ENCODE results near the gene PPP2R2B.

Gene PPP2R2B

DNA sequence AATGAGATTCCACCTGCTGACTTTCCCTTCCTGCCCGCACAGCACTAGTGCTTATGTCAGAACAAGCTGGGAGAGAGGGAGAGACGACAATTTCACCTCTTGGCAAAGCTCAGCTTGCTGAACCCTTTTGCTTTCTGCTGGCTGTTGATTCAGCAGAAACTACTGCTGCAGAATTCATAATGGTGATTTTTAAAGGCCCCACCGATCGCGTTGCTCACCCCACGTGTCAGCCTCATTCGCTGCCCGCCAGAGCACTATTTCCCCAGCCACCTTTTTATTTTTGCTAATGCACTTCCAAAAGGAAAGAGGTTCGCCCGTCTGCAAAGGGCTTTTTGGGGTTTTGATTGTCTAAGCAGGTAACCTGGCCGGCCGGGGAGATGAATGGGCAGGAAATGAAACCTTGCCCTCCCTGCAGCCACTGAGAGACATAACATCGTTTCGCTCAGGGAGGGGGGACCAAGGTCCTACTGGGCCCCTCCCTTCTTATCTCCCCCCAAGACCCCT is 1.3 kb downstream of the PPP2R2B start:
- TF ChIP-seq, protein P1, sequence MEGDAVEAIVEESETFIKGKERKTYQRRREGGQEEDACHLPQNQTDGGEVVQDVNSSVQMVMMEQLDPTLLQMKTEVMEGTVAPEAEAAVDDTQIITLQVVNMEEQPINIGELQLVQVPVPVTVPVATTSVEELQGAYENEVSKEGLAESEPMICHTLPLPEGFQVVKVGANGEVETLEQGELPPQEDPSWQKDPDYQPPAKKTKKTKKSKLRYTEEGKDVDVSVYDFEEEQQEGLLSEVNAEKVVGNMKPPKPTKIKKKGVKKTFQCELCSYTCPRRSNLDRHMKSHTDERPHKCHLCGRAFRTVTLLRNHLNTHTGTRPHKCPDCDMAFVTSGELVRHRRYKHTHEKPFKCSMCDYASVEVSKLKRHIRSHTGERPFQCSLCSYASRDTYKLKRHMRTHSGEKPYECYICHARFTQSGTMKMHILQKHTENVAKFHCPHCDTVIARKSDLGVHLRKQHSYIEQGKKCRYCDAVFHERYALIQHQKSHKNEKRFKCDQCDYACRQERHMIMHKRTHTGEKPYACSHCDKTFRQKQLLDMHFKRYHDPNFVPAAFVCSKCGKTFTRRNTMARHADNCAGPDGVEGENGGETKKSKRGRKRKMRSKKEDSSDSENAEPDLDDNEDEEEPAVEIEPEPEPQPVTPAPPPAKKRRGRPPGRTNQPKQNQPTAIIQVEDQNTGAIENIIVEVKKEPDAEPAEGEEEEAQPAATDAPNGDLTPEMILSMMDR (IDR thresholded peaks at IDR 0.05; ENCODE audit: borderline replicate concordance, insufficient read depth, low read depth, low read length): no peak
- no peak overlapping the region for H3K4me3 ChIP-seq (ENCODE audit: low read depth, low read length)

DNA sequence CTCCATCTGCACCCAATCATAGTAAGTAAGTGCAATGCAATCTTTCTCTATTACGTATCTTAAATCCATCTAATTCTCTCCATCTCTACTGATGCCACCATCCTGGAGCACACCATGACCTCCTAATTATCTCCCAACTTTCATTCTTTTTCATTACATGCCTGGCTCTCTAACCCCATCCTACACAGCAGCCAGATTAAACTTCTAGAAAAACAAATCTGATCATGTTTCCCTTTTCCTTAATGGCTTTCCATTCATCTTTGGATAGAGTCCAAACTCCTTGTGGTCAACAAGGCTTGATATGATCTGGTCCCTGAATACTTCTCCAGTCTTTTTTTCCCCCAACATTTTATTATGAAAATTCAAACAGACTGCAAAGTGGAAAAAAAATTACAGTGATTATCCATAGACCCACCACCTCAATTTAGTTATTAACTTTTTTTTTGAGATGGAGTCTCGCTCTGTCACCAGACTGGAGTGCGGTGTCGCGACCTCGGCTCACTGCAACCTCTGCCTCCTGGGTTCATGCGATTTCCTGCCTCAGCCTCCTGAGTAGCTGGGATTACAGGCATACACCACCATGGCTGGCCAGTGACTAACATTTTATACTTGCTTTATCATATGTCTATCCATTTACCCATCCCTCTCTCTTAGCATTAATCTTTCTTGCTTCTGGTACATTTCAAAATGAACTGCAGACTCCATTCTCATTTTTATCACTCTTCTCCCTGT is 5.2 kb downstream of the PPP2R2B start:
- TF ChIP-seq, protein P1 (IDR thresholded peaks at IDR 0.05; ENCODE audit: borderline replicate concordance, insufficient read depth, low read depth, low read length): no peak
- no peak overlapping the region for H3K4me3 ChIP-seq (ENCODE audit: low read depth, low read length)

DNA sequence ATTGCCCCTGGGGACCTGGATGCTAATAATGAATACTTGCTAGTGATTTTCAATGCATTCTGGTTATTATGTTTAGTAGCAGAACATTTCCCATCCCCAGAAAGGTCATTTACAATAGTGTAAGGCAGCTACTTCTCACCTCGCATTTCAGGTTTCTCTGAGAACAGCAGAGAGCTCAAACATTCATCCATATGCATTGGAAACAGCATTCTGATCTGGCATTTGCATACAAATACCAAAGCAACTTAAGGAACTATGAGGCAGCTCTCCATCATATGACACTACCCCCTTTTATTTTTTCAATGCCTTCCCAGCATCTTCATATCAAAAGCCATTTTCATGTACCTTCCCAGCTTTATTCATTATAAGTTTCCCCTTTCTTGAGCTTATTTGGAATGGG is 6.4 kb downstream of the PPP2R2B start:
- H3K4me3 ChIP-seq (ENCODE audit: low read depth, low read length): no peak overlapping the region
- TF ChIP-seq, protein P1 (IDR thresholded peaks at IDR 0.05; ENCODE audit: borderline replicate concordance, insufficient read depth, low read depth, low read length): no peak

DNA sequence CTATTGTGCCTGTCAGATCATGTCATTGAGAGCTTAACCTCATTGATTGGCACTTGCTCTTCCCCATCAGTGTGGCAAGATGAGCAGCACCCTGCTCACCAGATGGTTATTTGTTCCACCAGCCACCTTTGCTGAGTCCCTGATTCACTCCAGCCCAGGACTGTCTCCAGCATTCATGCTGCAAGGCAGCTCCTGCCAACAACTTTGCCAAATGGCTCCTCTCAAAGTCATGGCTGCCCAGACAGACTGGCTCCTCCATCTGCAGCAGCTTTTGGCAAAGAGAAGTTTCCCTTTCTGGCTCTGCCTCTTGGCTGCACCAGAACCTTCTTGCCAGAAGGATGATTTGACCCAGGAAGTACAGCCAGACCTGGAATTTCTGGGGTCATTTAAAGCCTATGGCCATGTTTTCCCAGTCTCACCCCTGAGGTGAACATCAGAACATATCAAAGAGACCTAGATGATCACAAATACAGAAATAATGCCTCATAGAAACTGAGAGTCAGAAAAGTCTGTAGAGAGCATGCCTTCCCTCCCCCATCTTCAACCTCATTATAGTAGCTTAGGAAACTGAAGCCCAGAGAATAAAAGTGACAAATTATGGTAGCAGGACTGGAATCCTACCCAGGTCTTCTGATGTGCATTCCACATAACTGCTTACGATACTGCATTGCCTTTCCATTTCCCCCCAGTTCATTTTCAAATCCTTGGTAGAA is 10.4 kb downstream of the PPP2R2B start:
- TF ChIP-seq, protein P1 (IDR thresholded peaks at IDR 0.05; ENCODE audit: borderline replicate concordance, insufficient read depth, low read depth, low read length): no peak
- no peak overlapping the region for H3K4me3 ChIP-seq (ENCODE audit: low read depth, low read length)

DNA sequence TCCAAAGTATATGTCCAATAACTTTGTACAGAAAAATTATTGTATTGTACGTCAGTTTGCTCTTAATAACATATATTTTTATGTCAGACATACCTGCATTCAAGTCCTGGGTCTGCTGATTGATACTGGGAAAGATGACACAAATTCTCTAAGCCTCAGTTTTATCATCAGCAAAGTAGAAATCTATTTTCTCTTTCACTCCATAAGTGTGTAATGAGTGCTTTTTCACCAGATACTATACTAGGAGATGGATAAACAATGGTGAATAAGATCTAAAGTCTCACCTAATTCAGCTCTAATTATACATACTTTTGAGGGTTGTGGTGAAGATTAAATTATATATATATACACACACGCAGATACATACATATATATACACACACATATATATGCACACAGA is 12.3 kb downstream of the PPP2R2B start:
- no peak overlapping the region for H3K4me3 ChIP-seq (ENCODE audit: low read depth, low read length)
- TF ChIP-seq, protein P1 (IDR thresholded peaks at IDR 0.05; ENCODE audit: borderline replicate concordance, insufficient read depth, low read depth, low read length): no peak

DNA sequence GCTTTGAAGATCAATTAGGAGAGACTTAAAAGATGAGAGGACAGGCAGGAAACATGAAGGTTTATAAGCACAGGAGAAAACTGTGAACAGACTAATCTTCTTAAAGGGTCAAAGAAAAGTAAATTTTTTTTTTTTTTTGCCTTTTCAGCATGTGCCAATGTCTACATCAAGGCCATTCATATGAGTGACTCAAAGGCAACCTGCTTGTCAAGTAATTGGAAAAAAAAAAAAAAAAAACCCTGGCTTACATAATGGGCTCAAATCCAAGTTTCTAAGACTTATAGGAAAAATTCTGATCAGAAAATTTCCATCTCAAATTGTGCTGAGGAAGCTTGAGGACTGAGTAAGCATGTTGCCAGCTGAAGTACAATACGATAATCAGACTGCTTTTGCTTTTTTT is 15.9 kb downstream of the PPP2R2B start:
- TF ChIP-seq, protein P1 (IDR thresholded peaks at IDR 0.05; ENCODE audit: borderline replicate concordance, insufficient read depth, low read depth, low read length): no peak
- no peak overlapping the region for H3K4me3 ChIP-seq (ENCODE audit: low read depth, low read length)
